Measurements from ENCODE around the gene SLC25A39. TPM values are rescaled to one million over a fixed set of nuclear protein-coding genes. Genes with fewer than 3 reads are reported as not detected.

SLC25A39 gene
- total and polyA plus RNA-seq, 2 of the 13 experiments (the other 11 are each of a cell fraction or from before 2014, with no cell fraction given) = 144 to 151 TPM

DNA sequence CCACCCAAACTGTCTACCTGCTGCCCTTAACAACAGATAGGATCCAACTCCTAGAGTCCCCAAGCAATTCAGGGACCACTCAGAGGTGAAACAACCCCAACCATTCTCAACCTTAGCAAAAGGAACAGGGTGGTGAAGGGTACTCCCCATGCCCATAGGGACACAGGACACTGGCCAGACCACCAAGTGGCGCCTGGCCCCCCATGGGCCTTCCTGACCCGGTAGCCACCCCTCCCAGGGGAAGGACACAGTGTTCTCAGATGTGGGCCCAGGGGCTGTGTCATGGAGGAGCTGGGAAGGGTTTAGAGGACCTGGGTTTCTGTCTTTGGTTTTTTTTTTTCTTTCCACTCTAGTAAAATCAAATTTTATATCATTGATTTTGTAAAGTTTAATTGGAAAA lies 9.7 kb upstream of the SLC25A39 start:
- Histone ChIP-seq H3K4me1 (ENCODE audit: insufficient read depth, low read length) (peaks cover 25% of the 10 kb centered on the region), H3K79me2 (ENCODE audit: insufficient read depth, low read length) (no peaks in the 10 kb centered on the region), H3K27me3 (ENCODE audit: control insufficient read depth in 1 of 2, insufficient read depth in 2 of 2, low read length in 2 of 2) (peaks cover 2 to 40% of the 10 kb centered on the region in 2 experiments), H4K20me1 (ENCODE audit: insufficient read depth, low read length) (no peaks in the 10 kb centered on the region), H3K4me3 (replicated peaks in 1 of 3; ENCODE audit: insufficient read depth in 1 of 3, low read depth in 2 of 3, low read length in 3 of 3) (no peak overlapping the region), H3K9ac (ENCODE audit: insufficient read depth, low read depth, low read length) (no peak overlapping the region), H3K4me2 (ENCODE audit: low read depth, low read length) (no peak overlapping the region), H3K36me3 (replicated peaks in 1 of 2; ENCODE audit: control insufficient read depth in 1 of 2, insufficient read depth in 2 of 2, low read length in 2 of 2) (no peaks in the 10 kb centered on the region), H2AFZ (ENCODE audit: low read length) (no peak overlapping the region), H3K27ac (ENCODE audit: extremely low read length, insufficient read depth, low read length) (no peak overlapping the region), H3K9me3 (ENCODE audit: low read length) (no peaks in the 10 kb centered on the region)
- ATAC-seq = no peak
- ChIA-PET POLR2A (interaction anchor here (2.3 kb wide), 1 partner anchor 11 kb away, joined by 8 read pairs; the partner anchor contains the start of gene GRN), CTCF (ENCODE audit: low intra/inter-chr PET ratio, low total read pairs) (no interaction called here)
- DNase-seq (ENCODE audit: low spot score) = no peak
- WGBS (ENCODE audit: low lambda C conversion rate) = 0% methylated on average over 2 of the region's 2 CpGs
- intact Hi-C loops (cut with micrococcal nuclease; ENCODE audit: unreplicated experiment) (no loop called here), in situ Hi-C loops (cut with HindIII; ENCODE audit: extremely low pct_ligation_motif_present, low pct_unique_long_range_greater_than_20kb) (no loop called here)
- FAIRE-seq = no peak
- TF ChIP-seq CTCF (CRISPR knock-in tag; IDR thresholded peaks at IDR 0.05) = no peak
- no peak for TF ChIP-seq ZNF879 (CRISPR knock-in tag; IDR thresholded peaks at IDR 0.05)
- no peak for TF ChIP-seq ZNF276 (CRISPR knock-in tag; IDR thresholded peaks at IDR 0.05; ENCODE audit: low read depth)
- no TSS peak for BruUV-seq (replicated peaks)

DNA sequence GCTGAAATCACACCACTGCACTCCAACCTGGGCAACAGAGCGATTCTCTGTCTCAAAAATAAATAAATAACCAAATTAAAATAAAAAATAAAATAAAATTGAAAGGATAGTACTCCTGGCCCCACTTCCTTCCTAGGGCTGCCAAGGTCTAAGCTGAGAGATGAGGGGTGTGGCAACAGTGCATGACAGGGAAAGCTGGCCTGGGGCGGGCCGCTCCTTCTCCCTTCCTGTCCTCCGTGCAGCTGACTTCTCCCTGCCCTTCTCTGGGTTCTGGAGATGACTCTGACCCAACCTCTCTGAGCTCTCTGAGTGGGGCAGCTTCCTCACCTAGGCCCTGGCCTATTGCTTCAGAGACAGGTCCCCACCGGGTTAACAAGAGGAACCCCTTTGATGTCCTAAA lies 8.7 kb upstream of the SLC25A39 start:
- intact Hi-C loops (cut with micrococcal nuclease; ENCODE audit: unreplicated experiment) = no loop called here
- FAIRE-seq = no peak

More for the DNA sequence above, 8.7 kb upstream of the SLC25A39 start:
- no peak overlapping the region for H2AFZ ChIP-seq (ENCODE audit: low read length)
- ATAC-seq (no peak), DNase-seq (ENCODE audit: low spot score) (no peak)
- ChIA-PET CTCF (ENCODE audit: low intra/inter-chr PET ratio, low total read pairs) (no interaction called here), POLR2A (interaction anchor here (1.6 to 2.3 kb wide), 2 partner anchors 10 to 12 kb away, joined by 5 to 8 read pairs; partner anchors contain the start of gene GRN)
- no peaks in the 10 kb centered on the region for H3K79me2 ChIP-seq (ENCODE audit: insufficient read depth, low read length)
- H3K4me3 ChIP-seq (replicated peaks in 1 of 3; ENCODE audit: insufficient read depth in 1 of 3, low read depth in 2 of 3, low read length in 3 of 3) = no peak overlapping the region
- no peaks in the 10 kb centered on the region for H4K20me1 ChIP-seq (ENCODE audit: insufficient read depth, low read length)
- no peak for TF ChIP-seq TFDP2 (CRISPR knock-in tag; IDR thresholded peaks at IDR 0.05)
- TF ChIP-seq ZFP62 (CRISPR knock-in tag; IDR thresholded peaks at IDR 0.05) = no peak
- TF ChIP-seq E2F2 (CRISPR knock-in tag; IDR thresholded peaks at IDR 0.05; ENCODE audit: borderline replicate concordance) = no peak
- TF ChIP-seq BRD4 (CRISPR knock-in tag; IDR thresholded peaks at IDR 0.05) = no peak
- TF ChIP-seq, protein P1, sequence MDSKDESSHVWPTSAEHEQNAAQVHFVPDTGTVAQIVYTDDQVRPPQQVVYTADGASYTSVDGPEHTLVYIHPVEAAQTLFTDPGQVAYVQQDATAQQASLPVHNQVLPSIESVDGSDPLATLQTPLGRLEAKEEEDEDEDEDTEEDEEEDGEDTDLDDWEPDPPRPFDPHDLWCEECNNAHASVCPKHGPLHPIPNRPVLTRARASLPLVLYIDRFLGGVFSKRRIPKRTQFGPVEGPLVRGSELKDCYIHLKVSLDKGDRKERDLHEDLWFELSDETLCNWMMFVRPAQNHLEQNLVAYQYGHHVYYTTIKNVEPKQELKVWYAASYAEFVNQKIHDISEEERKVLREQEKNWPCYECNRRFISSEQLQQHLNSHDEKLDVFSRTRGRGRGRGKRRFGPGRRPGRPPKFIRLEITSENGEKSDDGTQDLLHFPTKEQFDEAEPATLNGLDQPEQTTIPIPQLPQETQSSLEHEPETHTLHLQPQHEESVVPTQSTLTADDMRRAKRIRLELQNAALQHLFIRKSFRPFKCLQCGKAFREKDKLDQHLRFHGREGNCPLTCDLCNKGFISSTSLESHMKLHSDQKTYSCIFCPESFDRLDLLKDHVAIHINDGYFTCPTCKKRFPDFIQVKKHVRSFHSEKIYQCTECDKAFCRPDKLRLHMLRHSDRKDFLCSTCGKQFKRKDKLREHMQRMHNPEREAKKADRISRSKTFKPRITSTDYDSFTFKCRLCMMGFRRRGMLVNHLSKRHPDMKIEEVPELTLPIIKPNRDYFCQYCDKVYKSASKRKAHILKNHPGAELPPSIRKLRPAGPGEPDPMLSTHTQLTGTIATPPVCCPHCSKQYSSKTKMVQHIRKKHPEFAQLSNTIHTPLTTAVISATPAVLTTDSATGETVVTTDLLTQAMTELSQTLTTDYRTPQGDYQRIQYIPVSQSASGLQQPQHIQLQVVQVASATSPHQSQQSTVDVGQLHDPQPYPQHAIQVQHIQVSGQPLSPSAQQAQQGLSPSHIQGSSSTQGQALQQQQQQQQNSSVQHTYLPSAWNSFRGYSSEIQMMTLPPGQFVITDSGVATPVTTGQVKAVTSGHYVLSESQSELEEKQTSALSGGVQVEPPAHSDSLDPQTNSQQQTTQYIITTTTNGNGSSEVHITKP (CRISPR knock-in tag; IDR thresholded peaks at IDR 0.05; ENCODE audit: low read depth) = no peak
- peaks cover 35% of the 10 kb centered on the region for H3K4me1 ChIP-seq (ENCODE audit: insufficient read depth, low read length)
- in situ Hi-C loops (cut with HindIII; ENCODE audit: extremely low pct_ligation_motif_present, low pct_unique_long_range_greater_than_20kb) = no loop called here
- H3K36me3 ChIP-seq (replicated peaks in 1 of 2; ENCODE audit: control insufficient read depth in 1 of 2, insufficient read depth in 2 of 2, low read length in 2 of 2) = no peaks in the 10 kb centered on the region
- H3K27ac ChIP-seq (ENCODE audit: extremely low read length, insufficient read depth, low read length) = no peak overlapping the region
- H3K9ac ChIP-seq (ENCODE audit: insufficient read depth, low read depth, low read length) = no peak overlapping the region
- no TSS peak for BruUV-seq (replicated peaks)
- peaks cover 2 to 40% of the 10 kb centered on the region in 2 experiments for H3K27me3 ChIP-seq (ENCODE audit: control insufficient read depth in 1 of 2, insufficient read depth in 2 of 2, low read length in 2 of 2)
- 12% methylated on average over 4 of the region's 5 CpGs for WGBS (ENCODE audit: low lambda C conversion rate)
- no peaks in the 10 kb centered on the region for H3K9me3 ChIP-seq (ENCODE audit: low read length)
- no peak overlapping the region for H3K4me2 ChIP-seq (ENCODE audit: low read depth, low read length)
